ENCODE measurements around the gene ORAI2. TPM values are rescaled to one million over a fixed set of nuclear protein-coding genes. Genes with fewer than 3 reads are reported as not detected.

The ORAI2 gene
- total and polyA plus RNA-seq, 2 of the 13 experiments (the other 11 are each of a cell fraction or from before 2014, with no cell fraction given), result 3.0 to 6.0 TPM

- TF ChIP-seq, protein P1, sequence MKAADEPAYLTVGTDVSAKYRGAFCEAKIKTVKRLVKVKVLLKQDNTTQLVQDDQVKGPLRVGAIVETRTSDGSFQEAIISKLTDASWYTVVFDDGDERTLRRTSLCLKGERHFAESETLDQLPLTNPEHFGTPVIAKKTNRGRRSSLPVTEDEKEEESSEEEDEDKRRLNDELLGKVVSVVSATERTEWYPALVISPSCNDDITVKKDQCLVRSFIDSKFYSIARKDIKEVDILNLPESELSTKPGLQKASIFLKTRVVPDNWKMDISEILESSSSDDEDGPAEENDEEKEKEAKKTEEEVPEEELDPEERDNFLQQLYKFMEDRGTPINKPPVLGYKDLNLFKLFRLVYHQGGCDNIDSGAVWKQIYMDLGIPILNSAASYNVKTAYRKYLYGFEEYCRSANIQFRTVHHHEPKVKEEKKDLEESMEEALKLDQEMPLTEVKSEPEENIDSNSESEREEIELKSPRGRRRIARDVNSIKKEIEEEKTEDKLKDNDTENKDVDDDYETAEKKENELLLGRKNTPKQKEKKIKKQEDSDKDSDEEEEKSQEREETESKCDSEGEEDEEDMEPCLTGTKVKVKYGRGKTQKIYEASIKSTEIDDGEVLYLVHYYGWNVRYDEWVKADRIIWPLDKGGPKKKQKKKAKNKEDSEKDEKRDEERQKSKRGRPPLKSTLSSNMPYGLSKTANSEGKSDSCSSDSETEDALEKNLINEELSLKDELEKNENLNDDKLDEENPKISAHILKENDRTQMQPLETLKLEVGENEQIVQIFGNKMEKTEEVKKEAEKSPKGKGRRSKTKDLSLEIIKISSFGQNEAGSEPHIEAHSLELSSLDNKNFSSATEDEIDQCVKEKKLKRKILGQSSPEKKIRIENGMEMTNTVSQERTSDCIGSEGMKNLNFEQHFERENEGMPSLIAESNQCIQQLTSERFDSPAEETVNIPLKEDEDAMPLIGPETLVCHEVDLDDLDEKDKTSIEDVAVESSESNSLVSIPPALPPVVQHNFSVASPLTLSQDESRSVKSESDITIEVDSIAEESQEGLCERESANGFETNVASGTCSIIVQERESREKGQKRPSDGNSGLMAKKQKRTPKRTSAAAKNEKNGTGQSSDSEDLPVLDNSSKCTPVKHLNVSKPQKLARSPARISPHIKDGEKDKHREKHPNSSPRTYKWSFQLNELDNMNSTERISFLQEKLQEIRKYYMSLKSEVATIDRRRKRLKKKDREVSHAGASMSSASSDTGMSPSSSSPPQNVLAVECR (CRISPR knock-in tag; IDR thresholded peaks at IDR 0.05; ENCODE audit: borderline replicate concordance), result peak; percentile 99
- TF ChIP-seq CREM (IDR thresholded peaks at IDR 0.05) (no peak), CREM (CRISPR knock-in tag; IDR thresholded peaks at IDR 0.05) (no peak), ESRRA (CRISPR knock-in tag; IDR thresholded peaks at IDR 0.05; ENCODE audit: low read depth) (no peak), ZNF274 (CRISPR knock-in tag; IDR thresholded peaks at IDR 0.05) (0 out of 2 replicates have a peak, but pooled peaks have one; percentile 39), ZNF446 (CRISPR knock-in tag; IDR thresholded peaks at IDR 0.05) (no peak), ZNF878 (CRISPR knock-in tag; IDR thresholded peaks at IDR 0.05) (no peak), HBP1 (CRISPR knock-in tag; IDR thresholded peaks at IDR 0.05; ENCODE audit: low read depth) (no peak), CBX1 (IDR thresholded peaks at IDR 0.05; ENCODE audit: low read depth) (no peak), NR2F1 (CRISPR knock-in tag; IDR thresholded peaks at IDR 0.05) (no peak), ZNF331 (CRISPR knock-in tag; IDR thresholded peaks at IDR 0.05) (no peak; the same call in none of the 2 replicates), XBP1 (CRISPR knock-in tag; IDR thresholded peaks at IDR 0.05) (no peak), CREB1 (IDR thresholded peaks at IDR 0.05) (no peak), CREB1 (CRISPR knock-in tag; IDR thresholded peaks at IDR 0.05) (no peak), IKZF1 (IDR thresholded peaks at IDR 0.05) (no peak), FOXJ3 (CRISPR knock-in tag; IDR thresholded peaks at IDR 0.05; ENCODE audit: borderline replicate concordance) (no peak)
- TF ChIP-seq, protein P2, sequence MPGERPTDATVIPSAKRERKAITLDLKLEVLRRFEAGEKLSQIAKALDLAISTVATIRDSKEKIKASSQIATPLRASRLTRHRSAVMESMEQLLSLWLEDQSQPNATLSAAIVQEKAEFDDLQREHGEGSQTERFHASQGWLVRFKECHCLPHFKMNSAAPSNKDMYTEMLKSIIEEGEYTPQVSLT (CRISPR knock-in tag; IDR thresholded peaks at IDR 0.05; ENCODE audit: borderline replicate concordance, low read depth), result no peak; the same call in 1 of the 2 replicates
- TF ChIP-seq, protein P3, sequence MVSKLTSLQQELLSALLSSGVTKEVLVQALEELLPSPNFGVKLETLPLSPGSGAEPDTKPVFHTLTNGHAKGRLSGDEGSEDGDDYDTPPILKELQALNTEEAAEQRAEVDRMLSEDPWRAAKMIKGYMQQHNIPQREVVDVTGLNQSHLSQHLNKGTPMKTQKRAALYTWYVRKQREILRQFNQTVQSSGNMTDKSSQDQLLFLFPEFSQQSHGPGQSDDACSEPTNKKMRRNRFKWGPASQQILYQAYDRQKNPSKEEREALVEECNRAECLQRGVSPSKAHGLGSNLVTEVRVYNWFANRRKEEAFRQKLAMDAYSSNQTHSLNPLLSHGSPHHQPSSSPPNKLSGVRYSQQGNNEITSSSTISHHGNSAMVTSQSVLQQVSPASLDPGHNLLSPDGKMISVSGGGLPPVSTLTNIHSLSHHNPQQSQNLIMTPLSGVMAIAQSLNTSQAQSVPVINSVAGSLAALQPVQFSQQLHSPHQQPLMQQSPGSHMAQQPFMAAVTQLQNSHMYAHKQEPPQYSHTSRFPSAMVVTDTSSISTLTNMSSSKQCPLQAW (CRISPR knock-in tag; IDR thresholded peaks at IDR 0.05), result peak; percentile 16; the same call in 1 of the 2 replicates
- TF ChIP-seq, protein P4, sequence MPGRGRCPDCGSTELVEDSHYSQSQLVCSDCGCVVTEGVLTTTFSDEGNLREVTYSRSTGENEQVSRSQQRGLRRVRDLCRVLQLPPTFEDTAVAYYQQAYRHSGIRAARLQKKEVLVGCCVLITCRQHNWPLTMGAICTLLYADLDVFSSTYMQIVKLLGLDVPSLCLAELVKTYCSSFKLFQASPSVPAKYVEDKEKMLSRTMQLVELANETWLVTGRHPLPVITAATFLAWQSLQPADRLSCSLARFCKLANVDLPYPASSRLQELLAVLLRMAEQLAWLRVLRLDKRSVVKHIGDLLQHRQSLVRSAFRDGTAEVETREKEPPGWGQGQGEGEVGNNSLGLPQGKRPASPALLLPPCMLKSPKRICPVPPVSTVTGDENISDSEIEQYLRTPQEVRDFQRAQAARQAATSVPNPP (CRISPR knock-in tag; IDR thresholded peaks at IDR 0.05), result 0 out of 2 replicates have a peak, but pooled peaks have one; percentile 68
These were observed 31.4 kb downstream of the ORAI2 start, which contains the start of the genes ALKBH4 and LRWD1 (continued) for GRCh38 chr7:102464577-102465280.

All from HepG2 (cell line).